Measurements from ENCODE around the gene TMEM202. TPM values are rescaled to one million over a fixed set of nuclear protein-coding genes. Genes with fewer than 3 reads are reported as not detected.

The TMEM202 gene
- total and polyA plus RNA-seq, 2 of the 13 experiments (the other 11 are each of a cell fraction or from before 2014, with no cell fraction given): not detected

DNA sequence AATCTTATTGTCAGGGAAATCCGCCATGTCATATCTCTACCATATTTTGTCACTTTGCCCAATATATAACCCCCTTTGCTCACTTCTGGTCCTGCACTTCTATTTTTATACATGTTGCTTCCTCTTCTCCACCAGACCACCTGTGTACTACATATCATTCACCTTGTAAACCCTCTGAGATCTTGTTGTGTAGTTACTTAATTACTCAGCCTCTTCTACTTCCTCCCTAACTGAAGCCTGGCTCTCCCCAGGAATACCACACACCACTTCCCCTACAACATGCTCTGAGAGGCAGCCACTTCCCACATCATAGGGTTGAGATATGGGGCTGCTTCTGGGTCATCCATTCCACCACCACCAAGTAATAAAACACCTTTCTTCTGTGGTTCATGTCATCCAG is 32.3 kb upstream of the TMEM202 start:
- no peak for ATAC-seq
- in situ Hi-C loops (cut with HindIII; ENCODE audit: extremely low pct_ligation_motif_present, low pct_unique_long_range_greater_than_20kb) (no loop called here), intact Hi-C loops (cut with micrococcal nuclease; ENCODE audit: unreplicated experiment) (no loop called here)
- H3K27ac ChIP-seq (ENCODE audit: extremely low read length, insufficient read depth, low read length): no peak overlapping the region
- ChIA-PET CTCF (ENCODE audit: low intra/inter-chr PET ratio, low total read pairs) (no interaction called here), POLR2A (no interaction called here)
- H3K79me2 ChIP-seq (ENCODE audit: insufficient read depth, low read length): peaks cover 60% of the 10 kb centered on the region
- H4K20me1 ChIP-seq (ENCODE audit: insufficient read depth, low read length): no peaks in the 10 kb centered on the region
- H2AFZ ChIP-seq (ENCODE audit: low read length): no peak overlapping the region
- H3K9ac ChIP-seq (ENCODE audit: insufficient read depth, low read depth, low read length): no peak overlapping the region
- FAIRE-seq: no peak
- H3K4me1 ChIP-seq (ENCODE audit: insufficient read depth, low read length): no peaks in the 10 kb centered on the region; the same call in 1 of the 2 replicates
- DNase-seq (ENCODE audit: low spot score): no peak
- 95% methylated on average over 1 of the region's 1 CpG for WGBS (ENCODE audit: low lambda C conversion rate)
- BruUV-seq (replicated peaks): no TSS peak
- H3K4me2 ChIP-seq (ENCODE audit: low read depth, low read length): no peak overlapping the region
- no peaks in the 10 kb centered on the region for H3K9me3 ChIP-seq (ENCODE audit: low read length)
- TF ChIP-seq MIER3 (CRISPR knock-in tag; IDR thresholded peaks at IDR 0.05; ENCODE audit: borderline replicate concordance): no peak
- no peak for TF ChIP-seq POLR2G (IDR thresholded peaks at IDR 0.05; ENCODE audit: low read depth, low read length)
- TF ChIP-seq, protein P1, sequence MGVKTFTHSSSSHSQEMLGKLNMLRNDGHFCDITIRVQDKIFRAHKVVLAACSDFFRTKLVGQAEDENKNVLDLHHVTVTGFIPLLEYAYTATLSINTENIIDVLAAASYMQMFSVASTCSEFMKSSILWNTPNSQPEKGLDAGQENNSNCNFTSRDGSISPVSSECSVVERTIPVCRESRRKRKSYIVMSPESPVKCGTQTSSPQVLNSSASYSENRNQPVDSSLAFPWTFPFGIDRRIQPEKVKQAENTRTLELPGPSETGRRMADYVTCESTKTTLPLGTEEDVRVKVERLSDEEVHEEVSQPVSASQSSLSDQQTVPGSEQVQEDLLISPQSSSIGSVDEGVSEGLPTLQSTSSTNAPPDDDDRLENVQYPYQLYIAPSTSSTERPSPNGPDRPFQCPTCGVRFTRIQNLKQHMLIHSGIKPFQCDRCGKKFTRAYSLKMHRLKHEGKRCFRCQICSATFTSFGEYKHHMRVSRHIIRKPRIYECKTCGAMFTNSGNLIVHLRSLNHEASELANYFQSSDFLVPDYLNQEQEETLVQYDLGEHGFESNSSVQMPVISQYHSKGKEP (CRISPR knock-in tag; IDR thresholded peaks at IDR 0.05): no peak
- no peak for TF ChIP-seq CHD2 (IDR thresholded peaks at IDR 0.05; ENCODE audit: low read depth, low read length)
- no peak for TF ChIP-seq SMARCC2 (IDR thresholded peaks at IDR 0.05)
- TF ChIP-seq, protein P2, sequence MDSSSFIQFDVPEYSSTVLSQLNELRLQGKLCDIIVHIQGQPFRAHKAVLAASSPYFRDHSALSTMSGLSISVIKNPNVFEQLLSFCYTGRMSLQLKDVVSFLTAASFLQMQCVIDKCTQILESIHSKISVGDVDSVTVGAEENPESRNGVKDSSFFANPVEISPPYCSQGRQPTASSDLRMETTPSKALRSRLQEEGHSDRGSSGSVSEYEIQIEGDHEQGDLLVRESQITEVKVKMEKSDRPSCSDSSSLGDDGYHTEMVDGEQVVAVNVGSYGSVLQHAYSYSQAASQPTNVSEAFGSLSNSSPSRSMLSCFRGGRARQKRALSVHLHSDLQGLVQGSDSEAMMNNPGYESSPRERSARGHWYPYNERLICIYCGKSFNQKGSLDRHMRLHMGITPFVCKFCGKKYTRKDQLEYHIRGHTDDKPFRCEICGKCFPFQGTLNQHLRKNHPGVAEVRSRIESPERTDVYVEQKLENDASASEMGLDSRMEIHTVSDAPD (CRISPR knock-in tag; IDR thresholded peaks at IDR 0.05): no peak
- TF ChIP-seq ZNF382 (CRISPR knock-in tag; IDR thresholded peaks at IDR 0.05; ENCODE audit: borderline replicate concordance): no peak
- no peak for TF ChIP-seq CREB1 (IDR thresholded peaks at IDR 0.05)
- no peak for TF ChIP-seq CREB1 (CRISPR knock-in tag; IDR thresholded peaks at IDR 0.05)
- no peak for TF ChIP-seq FOXK2 (IDR thresholded peaks at IDR 0.05)
- no peak overlapping the region for H3K4me3 ChIP-seq (replicated peaks in 1 of 3; ENCODE audit: insufficient read depth in 1 of 3, low read depth in 2 of 3, low read length in 3 of 3)
- H3K36me3 ChIP-seq (replicated peaks in 1 of 2; ENCODE audit: control insufficient read depth in 1 of 2, insufficient read depth in 2 of 2, low read length in 2 of 2): peaks cover 9 to 34% of the 10 kb centered on the region in 2 experiments
- no peaks in the 10 kb centered on the region for H3K27me3 ChIP-seq (ENCODE audit: control insufficient read depth in 1 of 2, insufficient read depth in 2 of 2, low read length in 2 of 2)

All from HepG2 (cell line).